Lower leg skin (tissue), 3 donors: Measurements from ENCODE around the gene DPH1.

Experiments
- CTCF ChIP-seq, 3 donors: fragments of 450-650 bp; IDR thresholded peaks; one replicate each; pipeline ENCODE4 v1.5.1; 2016; ENCODE audit warnings: antibody characterized with exemption in 3 of 3, mild to moderate bottlenecking in 3 of 3, moderate library complexity in 2 of 3
- POLR2A ChIP-seq, 2 donors: fragments of 450-650 bp; IDR thresholded peaks; one replicate each; pipeline ENCODE4 v1.6.1; 2016 to 2017; ENCODE audit warnings: antibody characterized with exemption in 2 of 2, mild to moderate bottlenecking in 1 of 2, moderate library complexity in 1 of 2

- TF ChIP-seq POLR2A (IDR thresholded peaks at IDR 0.05) (no peak), CTCF (IDR thresholded peaks at IDR 0.05) (no peak)
Observed at GRCh38 chr17:2063261-2064146, 33.6 kb downstream of the DPH1 start.
